GM12878 (cell line): ENCODE results near the gene DPP4. TPM values are rescaled to one million over a fixed set of nuclear protein-coding genes. Genes with fewer than 3 reads are reported as not detected.

Experiments
- ATAC-seq: fragments of 200-7000 bp; cut with Tn5 transposase; 3 replicates; pipeline ENCODE4 v1.9.1; 2020; ENCODE audit warnings: mild to moderate bottlenecking, moderate library complexity
- BruUV-seq: library from RNA; stranded (reverse); fragments of 400-500 nt; replicated peaks from 2 replicates; lab custom pipeline; 2021; lab: Mats Ljungman, UMichigan
- CTCF ChIA-PET: fragments of 300-600 bp; sonication (Branson Sonifier 250); formaldehyde crosslinking; extraction: SDS; loops from one replicate; lab custom pipeline; 2021; ENCODE audit warnings: inconsistent platforms; lab: Yijun Ruan, JAX
- POLR2A ChIA-PET: fragments of 350-600 bp; formaldehyde crosslinking; extraction: SDS; loops from one replicate; lab custom pipeline; 2021; ENCODE audit warnings: inconsistent platforms; lab: Charles Lee
- RAD21 ChIA-PET: fragments of 300-600 bp; sonication (Branson Sonifier 250); formaldehyde crosslinking; loops from one replicate; lab custom pipeline; 2023; ENCODE audit warnings: antibody characterized with exemption; ENCODE audit not compliant: unreplicated experiment; lab: Charles Lee
- SMC1A ChIA-PET: fragments of 300-600 bp; sonication (Branson Sonifier 250); formaldehyde crosslinking; loops from one replicate; lab custom pipeline; 2023; ENCODE audit not compliant: unreplicated experiment, uncharacterized antibody; lab: Charles Lee
- DNase-seq: peaks from one replicate; pipeline ENCODE4 v3.0.0-alpha.2; 2011; ENCODE audit warnings: low read depth, low spot score
- FAIRE-seq: peaks from 3 replicates; lab custom pipeline; 2011; peaks lifted over from hg19 to GRCh38; lab: Jason Lieb, UNC
- H2AFZ ChIP-seq: 2 replicates; pipeline ENCODE4 v1.6.0; 2011; ENCODE audit warnings: low read depth, low read length, control low read depth; ENCODE audit not compliant: control insufficient read depth
- H3K27ac ChIP-seq: 2 replicates; pipeline ENCODE4 v1.5.1; 2011; ENCODE audit warnings: control low read depth; ENCODE audit not compliant: control insufficient read depth, insufficient read depth
- H3K27me3 ChIP-seq, 2 experiments: replicated peaks in 1 of 2; 2 replicates each; pipeline versions ENCODE4 v1.6.0 to v1.6.1; 2011; ENCODE audit warnings: low read length in 1 of 2; ENCODE audit not compliant: control insufficient read depth in 2 of 2, insufficient read depth in 2 of 2
- H3K36me3 ChIP-seq, 2 experiments: 2 replicates each; pipeline ENCODE4 v1.5.1; 2011; ENCODE audit warnings: low read length in 1 of 2; ENCODE audit not compliant: control insufficient read depth in 2 of 2, insufficient read depth in 2 of 2
- H3K4me1 ChIP-seq: 2 replicates; pipeline ENCODE4 v1.6.1; 2011; ENCODE audit warnings: mild to moderate bottlenecking, low read length, moderate library complexity, mixed read lengths; ENCODE audit not compliant: control insufficient read depth, insufficient read depth
- H3K4me2 ChIP-seq: 2 replicates; pipeline ENCODE4 v1.6.0; 2011; ENCODE audit warnings: control low read depth; ENCODE audit not compliant: control insufficient read depth, insufficient read depth
- H3K4me3 ChIP-seq: fragments of 200-600 bp; sonication (generic); 2 replicates; pipeline ENCODE4 v1.5.1; 2016
- H3K79me2 ChIP-seq: 2 replicates; pipeline ENCODE4 v1.6.0; 2011; ENCODE audit warnings: low read length; ENCODE audit not compliant: control insufficient read depth, insufficient read depth
- H3K9ac ChIP-seq: 2 replicates; pipeline ENCODE4 v1.8.0; 2011; ENCODE audit warnings: low read length, control low read depth, mixed read lengths; ENCODE audit not compliant: control insufficient read depth, insufficient read depth
- H3K9me3 ChIP-seq: replicated peaks from 3 replicates; pipeline ENCODE4 v1.5.1; 2011; ENCODE audit warnings: mild to moderate bottlenecking, low read length; ENCODE audit not compliant: control insufficient read depth, insufficient read depth
- H4K20me1 ChIP-seq: 2 replicates; pipeline ENCODE4 v1.6.0; 2011; ENCODE audit not compliant: control insufficient read depth, insufficient read depth
- BMI1 ChIP-seq: fragments of 450-650 bp; IDR thresholded peaks from 2 replicates; pipeline ENCODE4 v1.6.1; 2016; ENCODE audit warnings: mild to moderate bottlenecking, moderate library complexity, borderline replicate concordance
- BRCA1 ChIP-seq: IDR thresholded peaks from 2 replicates; pipeline ENCODE4 v1.6.1; 2011; ENCODE audit warnings: low read depth, low read length, improper control_type of control experiment
- CREB1 ChIP-seq: IDR thresholded peaks from 2 replicates; pipeline ENCODE4 v1.6.1; 2012; ENCODE audit warnings: low read depth, mild to moderate bottlenecking, inconsistent platforms
- EED ChIP-seq: sonication (generic); IDR thresholded peaks from 2 replicates; pipeline ENCODE4 v1.6.1; 2016; ENCODE audit warnings: antibody characterized with exemption, low read depth
- HCFC1 ChIP-seq: fragments of 150-350 bp; IDR thresholded peaks from 2 replicates; pipeline ENCODE4 v1.6.1; 2014; ENCODE audit warnings: low read length
- MLLT1 ChIP-seq: fragments of 450-650 bp; IDR thresholded peaks from 2 replicates; pipeline ENCODE4 v1.6.1; 2016; ENCODE audit warnings: mild to moderate bottlenecking
- ZBTB40 ChIP-seq: fragments of 450-650 bp; IDR thresholded peaks from 2 replicates; pipeline ENCODE4 v1.6.1; 2016; ENCODE audit warnings: mild to moderate bottlenecking, moderate library complexity, borderline replicate concordance
- WGBS: methylation state at CpG from one replicate; pipeline ENCODE4 v1.1.6; 2016; ENCODE audit warnings: low lambda C conversion rate; ENCODE audit not compliant: insufficient replicate concordance, insufficient coverage; ENCODE audit errors: missing lambda C conversion rate; 5-methylcytosine and 5-hydroxymethylcytosine counted together
- in situ Hi-C: fragments of 300-500 bp; cut with MboI; formaldehyde crosslinking; loops from 9 replicates; pipeline ENCODE4 v1.14.3; 2018; ENCODE audit warnings: mixed read lengths
- intact Hi-C: fragments of 100-400 bp; cut with micrococcal nuclease; formaldehyde crosslinking; loops from one replicate; pipeline ENCODE4 v1.14.2; 2022; ENCODE audit not compliant: unreplicated experiment
- polyA plus RNA-seq, 11 experiments: library from polyadenylated mRNA; depleted of rRNA in 4 of 11; unstranded in 6 of 11; stranded (reverse) in 5 of 11; fragments of >200 nt; fragmentation: Nextera tagmentation in 4 of 11; fragmentation: Illumina TruSeq in 1 of 11; extraction: Ambion mirVana in 4 of 11; extraction: Trizol in 1 of 11; gene quantifications; 1 replicate in 1 of 11; 2 replicates in 10 of 11; pipeline versions ENCODE4 v1.2.1 to v1.2.3, GENCODE V29; 2011 to 2016; ENCODE audit warnings: inconsistent platforms in 2 of 11, missing spikeins in 2 of 11, low read depth in 1 of 11
- total RNA-seq, 4 experiments: library from RNA; depleted of rRNA in 3 of 4; stranded (reverse); fragments of >200 nt in 3 of 4; fragmentation: Illumina TruSeq in 1 of 4; extraction: Trizol in 1 of 4; gene quantifications; 2 replicates each; pipeline versions ENCODE4 v1.2.1 to v1.2.3, GENCODE V29; 2013 to 2021

DPP4 gene
- total and polyA plus RNA-seq, 10 of the 15 experiments (the other 5 are each of a cell fraction or from before 2014, with no cell fraction given), result 4.1 to 11.4 (median 9.3) TPM

GRCh38 chr2:162074632-162074895 is 549 bp upstream of the DPP4 start:
- Histone ChIP-seq H3K9ac (no peak overlapping the region), H3K27me3 (no peaks in the 10 kb centered on the region), H3K4me1 (peaks cover 6% of the 10 kb centered on the region; the same call in 1 of the 2 replicates), H3K4me2 (peak overlapping the region; percentile 99), H4K20me1 (no peaks in the 10 kb centered on the region), H3K27ac (no peak overlapping the region), H3K4me3 (peak overlapping the region; percentile 91; the same call in 1 of the 2 replicates), H3K36me3 (no peaks in the 10 kb centered on the region; a peak in 1 of 4 replicates), H3K79me2 (no peaks in the 10 kb centered on the region), H3K9me3 (no peaks in the 10 kb centered on the region; the same call in 2 of the 3 replicates), H2AFZ (peak overlapping the region; percentile 91)
- ChIA-PET SMC1A (interaction anchor here (1.0 to 10.2 kb wide), 7 partner anchors 14 to 59 kb away, joined by 3 to 152 read pairs (median 6); no protein-coding TSS in a partner anchor), RAD21 (interaction anchor here (1.2 to 4.9 kb wide), 4 partner anchors 10 to 68 kb away, joined by 3 to 46 read pairs (median 6); no protein-coding TSS in a partner anchor), POLR2A (interaction anchor here (9.8 kb wide), 1 partner anchor 15 kb away, joined by 98 read pairs; no protein-coding TSS in a partner anchor), CTCF (interaction anchor here (0.6 to 3.9 kb wide), 6 partner anchors 13 to 671 kb away, joined by 3 to 26 read pairs (median 4); no protein-coding TSS in a partner anchor)
- FAIRE-seq (no peak), DNase-seq (no peak), ATAC-seq (no peak)
- intact Hi-C loops (loop anchor here (2.0 kb wide), 1 partner anchor 46 kb away; no protein-coding TSS in a partner anchor), in situ Hi-C loops (no loop called here)
- BruUV-seq, result no TSS peak
- TF ChIP-seq HCFC1 (no peak), EED (0 out of 2 replicates have a peak, but pooled peaks have one; percentile 1)
- 23% methylated on average over 2 of the region's 2 CpGs for WGBS

GRCh38 chr2:162072976-162073887 is 783 bp downstream of the DPP4 start:
- 44% methylated on average over 37 of the region's 37 CpGs for WGBS
- FAIRE-seq (no peak), ATAC-seq (peak; percentile 36), DNase-seq (no peak)
- no peaks in the 10 kb centered on the region; the same call in 2 of the 3 replicates for H3K9me3 ChIP-seq
- no peaks in the 10 kb centered on the region for H3K27me3 ChIP-seq
- H3K36me3 ChIP-seq, result no peaks in the 10 kb centered on the region; a peak in 2 of 4 replicates
- TF ChIP-seq MLLT1 (peak; percentile 95), BRCA1 (no peak), CREB1 (0 out of 2 replicates have a peak, but pooled peaks have one; percentile 16), BMI1 (no peak), ZBTB40 (0 out of 2 replicates have a peak, but pooled peaks have one; percentile 18)
- POLR2A ChIA-PET, result interaction anchor here (0.6 to 9.8 kb wide), 3 partner anchors 14 to 54 kb away, joined by 4 to 98 read pairs (median 4); no protein-coding TSS in a partner anchor
- in situ Hi-C loops (no loop called here), intact Hi-C loops (loop anchor here (2.0 kb wide), 1 partner anchor 14 kb away; no protein-coding TSS in a partner anchor)
- RAD21 ChIA-PET, result interaction anchor here (1.0 to 4.9 kb wide), 8 partner anchors 9 to 67 kb away, joined by 3 to 46 read pairs (median 6); no protein-coding TSS in a partner anchor
- BruUV-seq, result TSS peak; percentile 62
- CTCF ChIA-PET, result interaction anchor here (0.6 to 3.9 kb wide), 14 partner anchors 9 to 713 kb away, joined by 3 to 26 read pairs (median 4); partner anchors contain the start of gene IFIH1
- H3K79me2 ChIP-seq, result no peaks in the 10 kb centered on the region
- SMC1A ChIA-PET, result interaction anchor here (0.6 to 10.2 kb wide), 11 partner anchors 12 to 65 kb away, joined by 3 to 152 read pairs (median 4); no protein-coding TSS in a partner anchor
- peak overlapping the region; percentile 99 for H3K4me2 ChIP-seq
- H3K4me1 ChIP-seq, result peaks cover 6% of the 10 kb centered on the region; the same call in 1 of the 2 replicates
- H4K20me1 ChIP-seq, result no peaks in the 10 kb centered on the region
- H3K9ac ChIP-seq, result peak overlapping the region; percentile 63
- peak overlapping the region; percentile 91 for H3K4me3 ChIP-seq
- H2AFZ ChIP-seq, result peak overlapping the region; percentile 91
- H3K27ac ChIP-seq, result peak overlapping the region; percentile 28
